CD4-positive, alpha-beta T cell (primary cell): ENCODE data around the gene RILPL1. TPM values are rescaled to one million over a fixed set of nuclear protein-coding genes. Genes with fewer than 3 reads are reported as not detected.

Experiments
- ATAC-seq: fragments of 200-7000 bp; cut with Tn5 transposase; one replicate; pipeline ENCODE4 v1.10.0; 2022; ENCODE audit warnings: mild to moderate bottlenecking; ENCODE audit not compliant: poor library complexity
- CTCF ChIA-PET: fragments of 350-600 bp; sonication (Branson Sonifier 250); formaldehyde crosslinking; loops from one replicate; lab custom pipeline; 2021; ENCODE audit warnings: antibody characterized with exemption, inconsistent platforms; lab: Charles Lee
- POLR2A ChIA-PET: fragments of 350-600 bp; sonication (Branson Sonifier 250); formaldehyde crosslinking; loops from one replicate; lab custom pipeline; 2021; ENCODE audit warnings: antibody characterized with exemption, inconsistent platforms; lab: Charles Lee
- DNase-seq, 14 experiments: peaks; one replicate each; pipeline ENCODE4 v3.0.0-alpha.2; 2013 to 2020; ENCODE audit warnings: mixed read lengths in 2 of 14
- H3K27ac ChIP-seq, 2 donors: one replicate each; pipeline versions ENCODE4 v1.5.1 to v1.7.0; 2013; ENCODE audit warnings: low read length in 2 of 2, low read depth in 1 of 2, mild to moderate bottlenecking in 1 of 2
- H3K27me3 ChIP-seq, 2 experiments: 1 replicate in 1 of 2; 2 replicates in 1 of 2; pipeline versions ENCODE4 v1.6.1 to v1.7.0; 2013; ENCODE audit warnings: low read length in 2 of 2, control low read depth in 1 of 2, mild to moderate bottlenecking in 1 of 2, moderate library complexity in 1 of 2; ENCODE audit not compliant: insufficient read depth in 2 of 2, control insufficient read depth in 1 of 2
- H3K36me3 ChIP-seq: one replicate; pipeline ENCODE4 v1.6.1; 2013; ENCODE audit warnings: low read length, control low read depth; ENCODE audit not compliant: insufficient read depth
- H3K4me1 ChIP-seq: one replicate; pipeline ENCODE4 v1.6.1; 2013; ENCODE audit warnings: low read length, control low read depth; ENCODE audit not compliant: insufficient read depth
- H3K4me3 ChIP-seq: one replicate; pipeline ENCODE4 v1.5.1; 2013; ENCODE audit warnings: mild to moderate bottlenecking, low read length, moderate library complexity
- H3K9me3 ChIP-seq, 2 experiments: 1 replicate in 1 of 2; 2 replicates in 1 of 2; pipeline versions ENCODE4 v1.6.1 to v1.7.0; 2013; ENCODE audit warnings: low read length in 2 of 2, mild to moderate bottlenecking in 2 of 2, control low read depth in 1 of 2, moderate library complexity in 1 of 2; ENCODE audit not compliant: control insufficient read depth in 1 of 2, insufficient read depth in 1 of 2
- H3K27ac Mint-ChIP-seq: one replicate; pipeline ENCODE4 v1.8.0; 2020; ENCODE audit warnings: mixed read lengths
- H3K27me3 Mint-ChIP-seq: one replicate; pipeline ENCODE4 v1.8.0; 2021; ENCODE audit warnings: mixed read lengths
- H3K36me3 Mint-ChIP-seq: one replicate; pipeline ENCODE4 v1.8.0; 2021; ENCODE audit warnings: low read depth, mixed read lengths
- H3K4me1 Mint-ChIP-seq: one replicate; pipeline ENCODE4 v1.8.0; 2021; ENCODE audit warnings: low read depth, mixed read lengths
- H3K4me3 Mint-ChIP-seq: one replicate; pipeline ENCODE4 v1.8.0; 2020; ENCODE audit warnings: mild to moderate bottlenecking, mixed read lengths
- H3K9me3 Mint-ChIP-seq: one replicate; pipeline ENCODE4 v1.8.0; 2020; ENCODE audit warnings: mixed read lengths
- intact Hi-C, 2 experiments: fragments of 100-400 bp; cut with DNase I in 1 of 2; cut with micrococcal nuclease in 1 of 2; formaldehyde crosslinking; loops; one replicate each; pipeline versions ENCODE4 v1.15.1 to v1.9.0; 2023 to 2025; cut with DNase I, micrococcal nuclease
- total RNA-seq, 174 experiments: library from RNA in 2 of 174; stranded (reverse) in 2 of 174; gene quantifications; one replicate each; pipeline ENCODE4 v1.2.3 and lab custom pipeline; 2021 to 2026
- TF ChIP-seq, protein P1 (sequence below): fragments of 200-600 bp; IDR thresholded peaks from one replicate; pipeline ENCODE4 v1.8.0; 2022; ENCODE audit warnings: antibody characterized with exemption, mild to moderate bottlenecking

RILPL1 gene
- total RNA-seq, 2 experiments from 2014 or later, result 3.3 to 3.4 TPM

- Histone ChIP-seq H3K27me3 (no peaks in the 10 kb centered on the region), H3K36me3 (no peaks in the 10 kb centered on the region), H3K27ac (no peak overlapping the region), H3K9me3 (no peaks in the 10 kb centered on the region), H3K4me3 (no peak overlapping the region), H3K4me1 (no peaks in the 10 kb centered on the region)
- DNase-seq, result no peak
- intact Hi-C loops, result no loop called here
- Mint-ChIP-seq H3K27ac (no peak overlapping the region), H3K4me3 (no peak overlapping the region), H3K36me3 (peaks cover 4% of the 10 kb centered on the region), H3K27me3 (no peaks in the 10 kb centered on the region), H3K9me3 (no peaks in the 10 kb centered on the region), H3K4me1 (peaks cover 5% of the 10 kb centered on the region)
- CTCF ChIA-PET, result no interaction called here
- POLR2A ChIA-PET, result interaction anchor here (0.6 to 0.7 kb wide), 3 partner anchors 18 to 1468 kb away, joined by 3 to 4 read pairs (median 3); no protein-coding TSS in a partner anchor
- TF ChIP-seq, protein P1, sequence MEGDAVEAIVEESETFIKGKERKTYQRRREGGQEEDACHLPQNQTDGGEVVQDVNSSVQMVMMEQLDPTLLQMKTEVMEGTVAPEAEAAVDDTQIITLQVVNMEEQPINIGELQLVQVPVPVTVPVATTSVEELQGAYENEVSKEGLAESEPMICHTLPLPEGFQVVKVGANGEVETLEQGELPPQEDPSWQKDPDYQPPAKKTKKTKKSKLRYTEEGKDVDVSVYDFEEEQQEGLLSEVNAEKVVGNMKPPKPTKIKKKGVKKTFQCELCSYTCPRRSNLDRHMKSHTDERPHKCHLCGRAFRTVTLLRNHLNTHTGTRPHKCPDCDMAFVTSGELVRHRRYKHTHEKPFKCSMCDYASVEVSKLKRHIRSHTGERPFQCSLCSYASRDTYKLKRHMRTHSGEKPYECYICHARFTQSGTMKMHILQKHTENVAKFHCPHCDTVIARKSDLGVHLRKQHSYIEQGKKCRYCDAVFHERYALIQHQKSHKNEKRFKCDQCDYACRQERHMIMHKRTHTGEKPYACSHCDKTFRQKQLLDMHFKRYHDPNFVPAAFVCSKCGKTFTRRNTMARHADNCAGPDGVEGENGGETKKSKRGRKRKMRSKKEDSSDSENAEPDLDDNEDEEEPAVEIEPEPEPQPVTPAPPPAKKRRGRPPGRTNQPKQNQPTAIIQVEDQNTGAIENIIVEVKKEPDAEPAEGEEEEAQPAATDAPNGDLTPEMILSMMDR, result no peak
- no peak for ATAC-seq
Observed at GRCh38 chr12:123526542-123527080, 6.9 kb downstream of the RILPL1 start.

DNA sequence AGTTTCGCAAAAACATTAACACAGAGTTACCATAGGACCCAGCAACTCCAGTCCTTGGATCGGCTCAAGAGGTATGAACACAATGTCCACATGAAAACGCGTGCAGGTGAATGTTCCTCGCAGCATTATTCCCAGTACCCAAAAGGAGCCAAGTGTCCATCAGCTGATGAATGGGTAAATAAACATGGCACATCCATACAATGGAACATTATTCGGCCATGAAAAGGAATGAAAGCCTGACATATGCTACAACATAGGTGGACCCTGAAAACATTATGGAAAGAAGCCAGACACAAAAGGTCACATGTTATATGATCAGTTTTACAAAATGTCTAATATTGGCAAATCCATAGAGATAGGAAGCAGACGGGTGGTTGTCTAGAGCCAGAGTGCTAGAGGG lies 9.1 kb downstream of the RILPL1 start:
- no peaks in the 10 kb centered on the region for H3K9me3 ChIP-seq
- Mint-ChIP-seq H3K9me3 (no peaks in the 10 kb centered on the region), H3K4me3 (no peak overlapping the region), H3K4me1 (no peaks in the 10 kb centered on the region), H3K27me3 (no peaks in the 10 kb centered on the region), H3K36me3 (peaks cover 18% of the 10 kb centered on the region), H3K27ac (no peak overlapping the region)
- no peak overlapping the region for H3K27ac ChIP-seq
- DNase-seq (no peak), ATAC-seq (no peak)
- ChIA-PET CTCF (no interaction called here), POLR2A (no interaction called here)
- TF ChIP-seq, protein P1, result no peak
- H3K4me1 ChIP-seq, result no peaks in the 10 kb centered on the region
- intact Hi-C loops, result no loop called here
- peaks cover 3% of the 10 kb centered on the region for H3K36me3 ChIP-seq
- H3K27me3 ChIP-seq, result no peaks in the 10 kb centered on the region
- H3K4me3 ChIP-seq, result no peak overlapping the region

GRCh38 chr12:123523518-123523917 lies 10.0 kb downstream of the RILPL1 start:
- no peaks in the 10 kb centered on the region for H3K4me1 Mint-ChIP-seq
- Histone ChIP-seq H3K4me3 (no peak overlapping the region), H3K27ac (no peak overlapping the region), H3K27me3 (no peaks in the 10 kb centered on the region), H3K9me3 (no peaks in the 10 kb centered on the region), H3K4me1 (no peaks in the 10 kb centered on the region), H3K36me3 (peaks cover 5% of the 10 kb centered on the region)
- no peaks in the 10 kb centered on the region for H3K9me3 Mint-ChIP-seq
- DNase-seq, result no peak
- H3K36me3 Mint-ChIP-seq, result peaks cover 24% of the 10 kb centered on the region
- no peak overlapping the region for H3K27ac Mint-ChIP-seq
- TF ChIP-seq, protein P1, result no peak
- H3K27me3 Mint-ChIP-seq, result no peaks in the 10 kb centered on the region
- intact Hi-C loops, result no loop called here
- CTCF ChIA-PET, result no interaction called here
- no peak overlapping the region for H3K4me3 Mint-ChIP-seq
- POLR2A ChIA-PET, result no interaction called here
- no peak for ATAC-seq
